Muscle of arm (tissue), 12 donors: ENCODE data around the gene QSOX1. TPM values are rescaled to one million over a fixed set of nuclear protein-coding genes. Genes with fewer than 3 reads are reported as not detected.

ENCODE experiments used
- DNase-seq: peaks from one replicate; pipeline ENCODE4 v3.0.0-alpha.2; 2013
- polyA plus RNA-seq, 12 donors: library from polyadenylated mRNA; unstranded; fragments of 120-200 nt; gene quantifications; one replicate each; pipeline ENCODE4 v1.2.1, GENCODE V29; 2013; ENCODE audit not compliant: insufficient read length in 12 of 12

The QSOX1 gene
- polyA plus RNA-seq, 12 donors = 16.8 to 48.7 (median 25.8) TPM; not detected in 1

DNA sequence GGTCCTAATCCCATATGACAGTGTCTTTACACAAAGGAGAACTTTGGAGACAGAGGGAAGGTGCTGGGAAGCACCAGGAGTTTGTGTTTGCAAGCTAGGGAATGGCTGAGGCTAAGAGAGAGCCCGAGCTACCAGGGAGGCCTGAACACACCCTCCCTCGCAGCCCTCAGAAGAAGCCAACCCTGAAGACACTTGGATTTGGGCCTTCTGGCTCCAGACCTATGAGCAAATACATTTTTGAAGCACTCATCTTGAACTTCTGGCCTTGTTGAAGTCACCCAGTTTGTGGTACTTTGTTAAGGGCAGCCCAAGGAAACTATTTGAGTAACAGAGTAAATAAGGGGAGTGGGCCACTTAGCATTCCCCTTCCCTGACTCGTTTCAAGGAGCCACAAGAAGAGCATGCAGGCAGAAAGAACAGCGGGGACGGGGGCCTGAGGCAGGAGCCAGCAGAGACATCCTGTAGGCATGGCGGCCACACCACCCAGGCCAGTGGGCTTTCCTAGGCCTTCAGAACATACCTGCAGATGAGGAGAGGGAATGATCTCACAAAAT is 13.2 kb upstream of the QSOX1 start:
- DNase-seq = no peak

DNA sequence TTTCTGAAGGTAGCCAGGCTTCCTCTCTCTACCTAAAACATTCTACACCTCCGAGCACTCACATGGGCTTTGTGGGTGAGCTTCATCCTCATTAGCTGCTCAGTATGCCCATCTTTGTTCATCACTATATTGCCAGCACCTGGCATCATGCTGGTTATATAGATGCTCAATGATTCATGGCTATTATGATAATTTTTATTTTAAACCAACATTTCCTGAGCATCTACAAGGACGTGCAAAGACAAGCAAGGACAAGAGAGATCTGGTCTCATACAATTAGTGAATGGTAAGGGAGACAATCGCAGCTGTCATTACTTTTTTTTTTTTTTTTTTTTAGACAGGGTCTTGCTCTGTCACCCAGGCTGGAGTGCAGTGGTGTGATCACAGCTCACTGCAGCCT is 11.3 kb upstream of the QSOX1 start:
- DNase-seq = no peak

DNA sequence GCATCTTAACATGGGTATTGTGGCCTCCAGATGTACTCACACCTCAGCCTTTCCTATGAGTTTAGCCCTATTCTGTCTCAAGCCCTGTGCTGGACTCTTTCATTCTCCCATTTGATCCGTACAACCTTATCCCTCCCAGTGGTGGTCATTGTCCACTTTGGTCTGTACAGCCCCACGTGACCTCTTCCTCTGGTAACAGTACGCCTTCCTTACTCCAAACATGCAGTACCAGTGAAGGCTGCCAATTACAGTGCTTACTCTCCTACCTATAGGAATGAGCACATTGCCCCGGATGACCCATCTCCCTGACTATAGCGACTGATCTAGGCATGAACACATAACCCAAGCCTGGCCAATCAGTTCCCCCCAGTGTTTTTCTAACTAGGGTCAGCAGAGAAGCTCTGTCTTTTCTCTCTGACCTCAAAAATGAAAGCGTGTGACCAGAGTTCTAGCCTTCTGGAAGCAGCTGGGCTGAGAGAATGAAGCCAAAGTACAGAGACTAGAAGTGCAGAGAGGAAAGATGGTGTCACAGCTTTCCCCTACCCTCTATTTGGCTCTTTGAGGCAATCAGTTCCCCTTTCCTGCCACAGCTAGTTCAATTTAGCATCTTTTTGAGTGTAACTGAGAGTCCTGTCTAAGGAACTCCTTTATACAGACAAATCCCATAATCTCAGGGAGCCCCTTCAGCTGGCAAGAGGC is 9.9 kb upstream of the QSOX1 start:
- DNase-seq = no peak

DNA sequence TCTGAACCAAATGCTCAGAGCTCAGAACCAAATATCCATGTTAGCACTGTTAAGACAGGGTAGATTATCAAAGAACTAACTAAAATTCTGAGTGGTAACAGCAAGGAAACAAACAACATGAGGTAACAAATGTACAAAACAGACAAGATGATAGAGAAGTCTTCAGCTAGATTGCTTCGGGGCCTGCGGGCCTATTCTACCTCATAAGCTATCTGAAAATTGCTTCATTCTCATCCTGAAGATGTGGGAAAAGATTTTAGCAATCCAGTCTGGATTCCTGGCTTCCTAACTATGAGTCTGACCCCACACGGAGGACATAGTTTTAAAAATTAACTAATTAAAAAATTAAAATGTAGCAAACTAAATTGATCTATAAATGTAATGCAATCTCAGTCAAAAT is 9.2 kb upstream of the QSOX1 start:
- no peak for DNase-seq

DNA sequence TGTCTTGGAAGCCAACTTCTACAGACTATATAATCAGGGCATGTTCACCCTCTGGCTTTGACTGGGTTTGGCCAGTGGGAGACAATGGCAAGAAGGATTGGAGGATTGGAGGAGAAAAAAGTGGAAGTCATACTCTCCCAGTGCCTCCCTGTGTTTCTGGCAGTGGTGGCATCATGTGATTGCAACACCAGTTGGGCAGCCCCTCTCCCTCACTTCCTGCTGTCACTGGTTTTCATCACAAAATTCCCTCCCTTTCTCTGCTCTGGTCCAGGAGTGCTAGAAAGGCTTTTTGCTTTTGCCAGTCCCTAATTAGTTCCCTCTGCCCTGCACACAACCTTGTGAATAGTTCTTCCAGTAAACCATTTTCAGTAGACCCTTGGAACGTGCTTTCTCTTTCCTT is 3.7 kb upstream of the QSOX1 start:
- DNase-seq = no peak

DNA sequence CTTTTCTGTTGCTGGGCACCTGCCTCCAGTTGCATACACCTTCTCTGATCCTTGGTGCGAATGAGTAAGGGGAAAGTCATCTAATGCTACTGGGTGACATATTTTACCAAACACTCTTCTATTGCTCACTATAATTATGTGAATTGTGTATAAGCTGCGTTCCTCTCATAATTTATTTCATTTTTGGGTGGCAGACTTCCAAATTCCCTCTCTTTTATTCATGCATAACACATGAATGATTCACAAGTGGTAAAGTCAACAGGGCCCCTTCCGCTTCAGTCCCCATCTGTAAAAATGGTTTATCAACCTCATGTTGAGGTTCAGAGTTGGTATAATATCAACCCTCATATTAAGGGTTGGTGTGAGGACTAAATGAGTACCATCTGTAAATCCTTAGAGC is 3.2 kb upstream of the QSOX1 start:
- no peak for DNase-seq

DNA sequence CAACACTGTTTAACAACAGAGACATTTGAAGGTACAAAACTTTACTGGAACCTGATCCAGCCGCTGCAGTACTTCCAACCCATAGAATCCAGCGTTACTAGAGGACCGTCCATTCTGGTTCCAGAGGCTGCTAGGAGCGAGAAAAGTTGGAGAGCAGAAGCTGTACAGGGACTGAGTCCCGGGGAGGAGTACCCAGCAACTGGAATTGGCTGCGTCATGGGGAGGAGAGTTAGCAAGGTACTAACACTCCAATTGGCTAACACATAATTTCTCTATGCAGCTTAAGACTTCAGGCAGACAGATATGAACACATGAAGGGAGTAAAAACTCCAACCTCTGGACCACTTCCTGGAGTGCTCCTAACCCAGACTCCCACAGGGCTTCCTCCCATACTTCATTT is 2.1 kb upstream of the QSOX1 start:
- DNase-seq = no peak

DNA sequence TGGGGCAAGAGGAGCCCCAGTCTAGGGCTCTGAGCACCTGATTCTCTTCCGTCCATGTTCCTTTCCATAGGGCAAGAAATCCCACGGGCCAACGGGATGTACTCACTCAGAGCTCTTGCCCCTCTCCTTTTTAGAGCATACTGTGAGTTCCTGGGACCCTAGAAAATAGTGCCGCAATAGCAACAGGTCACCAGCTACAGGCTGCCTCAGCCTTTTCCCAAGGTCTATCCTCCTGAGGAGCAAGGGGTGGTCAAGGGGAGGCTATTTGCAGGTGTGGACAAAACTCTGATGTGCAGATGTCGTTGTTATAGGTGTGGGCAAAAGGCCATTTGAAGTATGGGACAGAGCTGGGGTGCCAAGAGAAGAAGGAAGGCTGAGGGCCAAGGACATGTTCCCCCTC is 1.6 kb upstream of the QSOX1 start:
- no peak for DNase-seq

DNA sequence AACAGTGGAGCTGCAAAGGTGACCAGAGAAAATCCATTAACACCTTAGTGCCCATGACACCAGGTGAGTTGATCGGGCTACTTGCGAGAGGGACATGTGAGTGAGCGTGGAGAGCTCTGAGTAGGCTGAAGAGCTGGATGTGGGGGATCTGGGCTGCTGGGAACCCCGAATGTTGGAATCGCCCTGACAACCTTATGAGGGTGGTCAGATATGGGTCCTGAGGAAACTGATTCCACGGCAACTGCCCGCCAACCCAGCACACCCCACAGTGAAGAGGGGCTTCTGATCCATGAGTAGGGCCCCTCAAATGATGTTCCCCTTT is 705 bp upstream of the QSOX1 start:
- no peak for DNase-seq

DNA sequence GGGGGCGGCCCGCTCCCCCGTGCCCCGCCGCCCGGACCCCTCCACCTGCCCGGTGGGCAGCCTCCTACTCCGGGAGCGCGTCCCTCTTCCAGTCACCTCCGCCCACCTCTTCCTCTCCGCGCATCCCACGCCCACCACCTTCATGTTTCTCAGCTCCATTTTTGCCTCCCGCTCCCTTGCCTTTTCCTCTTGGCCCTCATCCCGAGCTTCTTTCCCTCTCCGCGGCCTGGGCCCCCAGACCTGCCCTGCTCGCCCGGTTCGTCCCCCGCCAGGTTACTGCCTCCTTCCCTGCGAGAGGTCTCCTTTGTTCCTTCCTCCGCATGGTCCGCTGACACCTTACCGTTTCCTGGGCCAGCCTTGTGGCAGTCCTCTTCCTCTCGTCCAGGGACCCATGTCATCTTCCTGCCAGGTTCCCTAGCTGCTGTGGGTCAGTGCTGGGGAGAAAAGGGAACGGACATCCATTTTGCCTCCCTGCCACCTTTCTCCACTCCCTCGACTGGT is 563 bp downstream of the QSOX1 start:
- DNase-seq = no peak

DNA sequence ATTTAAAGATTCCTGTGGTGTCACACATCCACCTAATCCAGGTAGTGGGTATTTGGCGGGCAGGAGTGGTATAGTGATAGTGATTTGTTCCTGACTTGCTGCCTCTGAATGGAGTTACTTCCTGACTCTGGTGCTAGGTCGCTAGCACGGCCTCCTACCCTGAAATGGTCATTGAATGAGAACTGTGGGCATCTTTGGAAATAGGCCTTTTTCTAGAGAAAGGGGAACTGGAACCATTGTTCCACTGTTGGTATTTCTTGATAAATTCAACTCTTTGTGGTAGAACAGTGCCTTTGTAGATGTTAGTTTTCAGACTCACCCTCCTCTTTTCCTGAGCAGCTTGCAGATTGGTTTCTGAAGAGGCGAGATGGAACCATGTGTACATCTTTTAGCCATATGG is 1.5 kb downstream of the QSOX1 start:
- DNase-seq = no peak

DNA sequence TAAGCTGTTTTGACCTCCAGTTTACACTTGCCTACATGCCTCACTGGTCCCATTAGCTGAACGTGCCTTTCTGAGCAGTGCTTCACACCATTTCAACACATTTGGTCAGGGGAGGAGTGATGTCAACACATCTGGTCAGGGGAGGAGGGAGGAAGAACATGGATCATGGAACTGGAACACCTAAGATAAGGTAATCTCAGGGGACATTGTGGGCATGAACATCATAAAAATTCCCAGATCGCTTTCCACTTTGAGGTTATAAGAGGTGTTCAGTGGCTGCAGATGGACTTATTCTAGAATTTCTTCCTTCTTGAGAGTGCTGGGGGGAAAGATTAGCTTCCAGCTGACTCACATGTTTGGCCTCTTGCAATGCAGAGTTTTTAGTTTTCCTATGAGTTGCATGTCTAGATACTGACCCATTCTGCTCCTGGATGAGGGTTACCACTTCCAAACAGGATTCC is 2.0 kb downstream of the QSOX1 start:
- no peak for DNase-seq

DNA sequence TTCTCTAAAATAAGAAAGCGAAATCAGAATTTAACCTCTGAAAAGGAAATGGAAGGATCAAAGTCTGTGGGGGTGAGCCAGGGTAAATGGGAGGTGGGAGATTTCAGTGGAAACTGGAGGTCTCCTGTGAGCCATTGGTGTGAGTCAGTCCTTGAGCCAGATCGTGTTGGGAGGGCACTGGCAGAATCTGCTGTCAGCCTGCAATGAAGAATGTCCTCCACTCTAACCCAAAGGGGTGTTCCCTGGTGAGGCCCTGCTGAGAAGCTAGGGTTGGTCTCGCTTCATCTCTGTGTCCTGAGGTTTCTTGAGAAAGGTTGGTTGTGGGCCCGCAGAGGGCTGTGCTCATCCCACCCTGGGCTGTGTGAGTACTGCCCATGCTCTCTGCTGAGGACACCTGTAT is 2.4 kb downstream of the QSOX1 start:
- no peak for DNase-seq

DNA sequence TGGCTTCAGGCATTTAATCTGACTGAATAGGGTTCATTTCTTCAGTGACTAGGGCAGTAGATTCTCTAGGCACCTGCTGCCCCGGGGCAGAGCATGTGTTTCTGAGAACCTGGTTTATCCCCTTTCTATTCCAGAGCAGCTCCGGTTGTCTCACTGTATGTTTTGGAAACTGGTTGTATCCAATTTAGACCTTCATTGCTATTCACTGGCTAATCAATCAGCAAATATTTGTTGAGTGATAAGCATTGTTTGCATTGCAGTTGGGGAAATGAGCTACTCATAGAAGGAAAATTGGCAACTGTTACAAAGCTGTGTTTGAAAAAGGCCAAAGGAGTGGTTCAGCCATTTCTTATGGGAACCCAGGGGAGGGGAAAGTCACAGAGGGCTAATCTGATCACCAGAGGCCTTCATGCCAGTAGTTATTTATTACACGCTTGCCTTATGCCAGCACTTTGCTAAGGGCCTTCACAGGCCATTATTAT is 2.9 kb downstream of the QSOX1 start:
- DNase-seq = no peak

DNA sequence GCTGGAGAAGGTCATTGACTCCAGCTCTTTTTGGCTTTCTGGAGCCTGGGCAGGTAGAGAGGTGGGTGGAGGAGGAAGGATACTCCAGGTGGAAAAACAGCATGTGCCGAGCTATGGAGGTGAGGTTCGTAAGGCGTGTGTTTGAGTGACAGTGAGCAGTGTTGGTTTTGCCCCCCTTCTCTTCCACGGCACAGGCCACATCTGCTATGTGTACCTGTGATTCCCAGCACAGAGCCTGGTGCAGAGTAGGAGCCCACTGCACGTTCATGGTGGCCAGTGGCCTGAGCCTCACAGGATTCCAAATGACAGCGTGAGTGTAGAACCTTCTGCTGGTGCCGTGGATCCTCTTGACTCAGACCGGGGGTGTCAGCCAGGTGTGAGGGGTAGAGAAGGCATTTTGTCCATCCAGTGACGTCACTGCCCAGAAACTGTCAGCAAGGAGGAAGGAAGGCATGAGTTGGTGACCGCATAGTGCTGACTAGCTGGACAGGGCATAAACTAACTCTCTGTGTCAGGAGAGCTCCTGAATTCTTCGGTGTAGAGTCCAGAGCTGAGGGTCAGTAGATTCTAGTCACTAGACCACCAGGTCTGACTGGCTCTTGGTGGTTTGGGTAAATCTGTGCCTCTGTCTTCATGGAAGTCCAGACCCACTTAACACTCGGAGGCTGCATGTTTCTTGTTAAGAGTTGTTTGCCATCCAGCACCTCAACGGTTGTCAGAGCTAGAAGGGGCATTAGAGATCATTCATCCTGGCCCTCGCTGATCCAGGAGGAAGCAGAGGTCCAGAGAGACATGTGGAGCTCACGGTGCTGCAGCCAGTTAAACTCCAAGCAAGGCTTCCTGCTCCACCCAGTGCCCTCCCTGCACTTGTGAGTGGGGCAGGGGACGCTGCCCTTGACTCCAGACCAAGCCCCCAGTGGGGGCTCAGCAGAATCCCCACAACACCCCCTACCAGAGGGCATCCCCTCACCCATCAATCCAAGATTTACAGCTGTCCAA is 3.8 kb downstream of the QSOX1 start:
- no peak for DNase-seq

DNA sequence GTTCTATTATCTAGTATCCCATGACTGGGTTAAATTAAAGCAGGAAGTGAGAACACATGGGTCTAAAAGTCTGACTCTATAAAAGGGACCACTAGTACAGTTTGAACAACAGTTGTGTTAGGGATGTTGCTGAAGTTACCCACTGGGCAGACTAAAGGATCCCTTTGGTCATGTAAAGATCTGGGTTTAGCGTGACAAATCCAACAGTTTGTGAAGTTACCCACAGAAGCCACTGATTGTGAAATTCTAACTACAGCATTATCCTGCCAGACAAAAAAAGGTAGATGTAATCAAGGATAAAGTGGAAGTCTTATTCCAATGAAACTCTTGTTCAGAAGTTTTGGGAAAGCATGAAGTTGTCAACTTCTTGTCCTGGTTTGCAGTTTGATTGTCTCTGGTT is 5.7 kb downstream of the QSOX1 start:
- DNase-seq = no peak

DNA sequence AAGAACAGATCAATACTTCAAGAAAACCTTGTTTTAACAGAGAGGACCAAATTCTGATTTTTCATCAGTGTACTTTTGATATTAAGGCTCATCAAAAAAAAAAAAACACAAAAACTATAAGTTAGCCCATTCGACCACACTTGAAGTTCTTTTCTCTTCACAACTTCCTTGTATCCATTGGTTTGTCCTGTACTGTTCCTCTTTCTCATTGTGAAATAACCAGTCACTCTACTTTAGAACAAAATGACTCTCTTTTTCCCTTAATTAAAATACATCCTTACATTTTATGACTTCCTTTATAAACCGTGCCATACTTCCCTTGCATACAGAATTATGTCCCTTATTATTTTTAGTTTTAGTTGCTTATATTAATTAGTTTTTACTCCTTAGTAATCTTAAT is 8.4 kb downstream of the QSOX1 start:
- DNase-seq = no peak

DNA sequence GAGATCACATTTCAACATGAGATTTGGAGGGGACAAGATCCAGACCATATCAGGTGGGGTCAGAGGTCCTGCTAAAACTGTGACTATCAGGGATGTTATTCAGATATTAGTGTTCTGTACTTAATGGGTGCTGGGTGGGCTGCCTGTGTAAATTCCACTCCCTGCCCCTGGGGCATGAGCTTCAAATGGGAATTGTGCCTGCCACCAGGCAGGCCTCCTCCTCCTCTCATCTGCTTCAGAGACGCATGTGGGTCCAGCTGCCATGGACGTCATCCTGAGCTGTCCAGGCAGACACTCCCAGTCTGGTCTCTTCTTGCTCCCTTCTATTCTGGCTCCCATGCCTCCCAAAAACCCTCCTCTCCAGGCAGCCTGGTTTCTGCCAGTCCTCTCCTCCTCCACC is 10.4 kb downstream of the QSOX1 start:
- no peak for DNase-seq

DNA sequence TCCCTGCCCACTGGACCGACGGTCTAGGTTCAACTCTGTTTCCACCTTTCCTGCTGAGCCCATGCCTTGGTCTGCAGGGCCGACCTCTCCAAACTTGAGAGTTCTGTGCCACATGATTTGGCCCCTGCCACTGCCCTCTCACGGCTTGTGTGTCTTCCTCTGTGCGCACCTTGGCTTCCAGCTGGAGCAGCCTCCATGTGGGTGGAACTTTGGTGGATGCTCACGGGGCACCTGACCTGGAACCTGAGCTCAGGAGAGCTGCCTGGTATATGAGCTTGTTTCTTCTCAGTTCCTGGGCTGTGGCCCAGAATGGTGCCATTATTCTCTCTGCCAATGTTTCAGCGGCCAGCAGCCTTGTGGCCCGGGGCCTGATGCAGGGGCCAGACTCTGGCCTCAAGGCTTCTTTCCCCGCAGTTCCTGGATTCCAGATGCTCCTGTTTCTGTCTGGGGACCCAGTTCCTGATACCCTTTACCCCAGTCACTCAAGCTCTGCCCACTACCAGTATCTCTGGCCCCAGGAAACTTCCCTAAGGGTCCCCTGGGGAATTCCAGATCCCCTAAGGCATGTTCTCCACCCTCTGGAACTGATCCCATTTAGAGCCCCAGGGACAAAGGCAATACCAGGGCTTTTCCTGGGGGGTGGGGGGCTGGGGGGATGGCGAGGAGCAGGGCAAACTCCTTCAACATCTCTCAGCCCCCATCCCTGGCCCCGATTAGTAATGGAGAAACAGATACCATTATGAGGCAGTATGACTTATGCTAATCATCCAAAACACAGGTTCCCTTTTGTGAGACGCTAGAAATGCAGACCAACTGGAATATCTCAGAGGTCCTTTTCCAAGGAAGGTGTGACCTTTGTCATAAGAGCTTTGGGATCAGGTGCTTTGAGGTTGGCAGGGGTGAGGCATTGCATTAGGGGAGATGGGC is 11.1 kb downstream of the QSOX1 start:
- no peak for DNase-seq

DNA sequence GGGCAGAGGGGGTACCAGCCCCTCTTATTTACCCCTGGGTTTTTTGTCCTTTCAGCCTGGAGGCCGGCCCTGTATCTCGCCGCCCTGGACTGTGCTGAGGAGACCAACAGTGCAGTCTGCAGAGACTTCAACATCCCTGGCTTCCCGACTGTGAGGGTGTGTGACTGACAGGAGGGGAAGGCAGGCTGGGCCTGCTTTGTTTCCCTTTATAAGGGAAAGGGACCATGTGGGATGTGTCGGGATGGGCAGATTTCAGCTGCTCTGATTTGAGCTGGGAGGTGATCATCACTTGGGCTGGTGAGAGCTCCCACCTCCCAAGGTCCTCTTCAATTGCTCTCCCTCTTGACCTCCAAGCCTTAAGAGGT is 11.7 kb downstream of the QSOX1 start:
- no peak for DNase-seq

DNA sequence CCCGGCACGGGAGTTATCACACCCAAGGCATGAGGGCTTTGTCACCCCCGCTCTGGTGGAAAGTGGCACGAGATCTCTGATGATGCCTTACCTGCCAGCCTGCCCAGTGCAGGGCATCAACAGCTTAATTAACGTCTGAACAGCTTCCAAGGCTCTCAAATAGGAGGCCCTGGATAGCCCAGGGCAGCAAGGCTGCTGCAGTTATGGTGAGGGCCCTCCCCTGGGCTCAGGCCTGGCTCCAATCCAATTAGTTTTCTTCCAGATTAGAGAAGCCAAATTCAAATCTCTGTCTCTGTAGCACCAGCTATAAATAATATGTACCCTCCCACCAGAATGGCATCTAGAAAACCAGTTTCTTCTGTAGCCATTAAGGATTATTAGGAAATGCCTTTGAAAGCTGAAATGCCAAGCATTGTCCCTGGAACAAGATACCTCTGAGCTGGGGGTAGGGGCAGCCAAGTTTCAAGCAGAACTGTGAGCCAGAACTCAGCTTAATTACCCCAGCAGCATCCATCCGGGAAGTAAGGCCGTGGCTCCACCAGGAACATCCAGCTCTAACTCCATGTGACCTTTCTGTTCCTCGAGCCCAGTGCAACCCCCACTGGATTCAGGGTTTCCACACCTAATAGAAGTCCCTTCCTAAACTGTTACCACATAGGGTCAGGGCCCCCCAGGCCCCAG is 12.5 kb downstream of the QSOX1 start:
- DNase-seq = no peak
